DND-41 (cell line): ENCODE data around the gene C6orf89.

Experiments used
- ATAC-seq: fragments of 200-7000 bp; cut with Tn5 transposase; 3 replicates; pipeline ENCODE4 v1.9.1; 2021; ENCODE audit warnings: low read depth; ENCODE audit not compliant: insufficient read depth
- DNase-seq: peaks from one replicate; pipeline ENCODE4 v3.0.0-alpha.2; 2020
- H2AFZ ChIP-seq: 2 replicates; pipeline ENCODE4 v1.6.0; 2012; ENCODE audit warnings: low read depth, low read length
- H3K27ac ChIP-seq: 2 replicates; pipeline ENCODE4 v1.5.1; 2012; ENCODE audit warnings: low read length, inconsistent platforms
- H3K27me3 ChIP-seq: fragments of 200-600 bp; sonication (generic); 2 replicates; pipeline ENCODE4 v1.6.0; 2012; ENCODE audit warnings: low read length, mild to moderate bottlenecking, inconsistent platforms; ENCODE audit not compliant: insufficient read depth, poor library complexity
- H3K36me3 ChIP-seq: 2 replicates; pipeline ENCODE4 v1.5.1; 2012; ENCODE audit warnings: low read length, inconsistent platforms; ENCODE audit not compliant: insufficient read depth
- H3K4me1 ChIP-seq: 2 replicates; pipeline ENCODE4 v1.5.1; 2012; ENCODE audit warnings: mild to moderate bottlenecking, low read length; ENCODE audit not compliant: insufficient read depth
- H3K4me2 ChIP-seq: 2 replicates; pipeline ENCODE4 v1.6.0; 2012; ENCODE audit warnings: mild to moderate bottlenecking, moderate library complexity, low read length, inconsistent platforms; ENCODE audit not compliant: insufficient read depth
- H3K4me3 ChIP-seq, 2 experiments: fragments of 200-600 bp in 1 of 2; shearing (Covaris generic) in 1 of 2; 2 replicates each; pipeline ENCODE4 v1.5.1; 2012 to 2016; ENCODE audit warnings: inconsistent platforms in 2 of 2, low read length in 2 of 2, mild to moderate bottlenecking in 2 of 2, low read depth in 1 of 2, moderate library complexity in 1 of 2
- H3K79me2 ChIP-seq: 2 replicates; pipeline ENCODE4 v1.6.0; 2012; ENCODE audit warnings: low read length, inconsistent platforms; ENCODE audit not compliant: insufficient read depth
- H3K9ac ChIP-seq: 2 replicates; pipeline ENCODE4 v1.6.0; 2012; ENCODE audit warnings: low read depth, mild to moderate bottlenecking, inconsistent platforms, low read length, moderate library complexity
- H3K9me3 ChIP-seq: 2 replicates; pipeline ENCODE4 v1.5.1; 2012; ENCODE audit warnings: low read length, moderate library complexity, mild to moderate bottlenecking, inconsistent platforms; ENCODE audit not compliant: insufficient read depth, severe bottlenecking
- H4K20me1 ChIP-seq: 2 replicates; pipeline ENCODE4 v1.6.0; 2012; ENCODE audit warnings: low read length; ENCODE audit not compliant: insufficient read depth
- CTCF ChIP-seq: IDR thresholded peaks from 2 replicates; pipeline ENCODE4 v1.5.1; 2012; ENCODE audit warnings: borderline replicate concordance, low read length, moderate library complexity, mild to moderate bottlenecking; ENCODE audit not compliant: poor library complexity, severe bottlenecking; ENCODE audit errors: extremely low read depth
- EZH2 ChIP-seq: IDR thresholded peaks from 3 replicates; pipeline ENCODE4 v1.6.1; 2012; ENCODE audit warnings: borderline replicate concordance, low read depth, mild to moderate bottlenecking, moderate library complexity, low read length, inconsistent platforms; ENCODE audit not compliant: severe bottlenecking

The C6orf89 gene

DNA sequence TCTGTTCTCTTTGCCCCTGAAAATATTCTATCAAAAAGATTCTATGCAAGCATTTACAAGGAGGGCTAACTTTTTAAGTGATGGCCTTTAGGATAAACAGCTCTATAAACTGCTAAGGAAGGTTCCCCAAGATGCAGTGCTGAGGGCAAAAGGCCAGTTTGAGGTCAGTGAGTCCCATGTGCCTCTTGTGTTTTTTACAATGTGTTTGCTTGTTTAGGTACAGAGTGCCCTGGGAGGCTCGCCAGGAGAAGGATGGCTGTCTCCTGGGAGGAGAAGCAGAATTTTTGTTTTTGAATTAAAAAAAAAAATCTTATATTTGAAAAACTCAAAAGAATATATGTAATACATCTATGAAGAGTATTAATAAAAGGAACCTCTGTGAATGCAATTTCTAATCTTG, 87.4 kb downstream of the C6orf89 start:
- Histone ChIP-seq H4K20me1 (peaks cover 51% of the 10 kb centered on the region), H3K36me3 (peaks cover 100% of the 10 kb centered on the region), H3K4me3 (no peak overlapping the region), H3K27me3 (no peaks in the 10 kb centered on the region), H3K9me3 (no peaks in the 10 kb centered on the region), H3K27ac (no peak overlapping the region), H3K79me2 (peaks cover 17% of the 10 kb centered on the region), H3K9ac (no peak overlapping the region), H3K4me2 (no peak overlapping the region), H2AFZ (no peak overlapping the region), H3K4me1 (no peaks in the 10 kb centered on the region)
- no peak for DNase-seq
- TF ChIP-seq CTCF (no peak), EZH2 (no peak)
- ATAC-seq, result no peak

GRCh38 chr6:36973647-36974046, 87.9 kb downstream of the C6orf89 start:
- Histone ChIP-seq H3K9ac (no peak overlapping the region), H3K27ac (no peak overlapping the region), H3K4me1 (no peaks in the 10 kb centered on the region), H3K4me2 (no peak overlapping the region), H3K79me2 (peaks cover 21% of the 10 kb centered on the region), H4K20me1 (peaks cover 51% of the 10 kb centered on the region), H3K4me3 (no peak overlapping the region), H3K36me3 (peaks cover 100% of the 10 kb centered on the region), H2AFZ (no peak overlapping the region), H3K9me3 (no peaks in the 10 kb centered on the region), H3K27me3 (no peaks in the 10 kb centered on the region)
- no peak for ATAC-seq
- TF ChIP-seq EZH2, result no peak
- no peak for TF ChIP-seq CTCF
- no peak for DNase-seq

GRCh38 chr6:36975231-36976006, 89.7 kb downstream of the C6orf89 start:
- no peaks in the 10 kb centered on the region for H3K4me1 ChIP-seq
- peaks cover 55% of the 10 kb centered on the region for H4K20me1 ChIP-seq
- DNase-seq, result no peak
- H3K79me2 ChIP-seq, result peaks cover 39% of the 10 kb centered on the region
- ATAC-seq, result no peak
- no peak for TF ChIP-seq CTCF
- no peak for TF ChIP-seq EZH2
- H3K9ac ChIP-seq, result no peak overlapping the region
- no peak overlapping the region for H3K4me3 ChIP-seq
- no peak overlapping the region for H3K4me2 ChIP-seq
- H3K27ac ChIP-seq, result no peak overlapping the region
- H3K9me3 ChIP-seq, result no peaks in the 10 kb centered on the region
- peaks cover 99% of the 10 kb centered on the region for H3K36me3 ChIP-seq
- H2AFZ ChIP-seq, result no peak overlapping the region
- no peaks in the 10 kb centered on the region for H3K27me3 ChIP-seq
